HG03457 (cell line): ENCODE data around the gene BFSP2.
"Not testable (repeated sequence)": the region's sequence is repeated elsewhere in the genome, so short reads cannot be mapped to it uniquely, and the experiment has no call there.

Source experiments
- ATAC-seq: cut with Tn5 transposase; IDR thresholded peaks from one replicate; pipeline ENCODE4 v1.9.1; 2021; ENCODE audit warnings: moderate number of reproducible peaks; ENCODE audit not compliant: unreplicated experiment

BFSP2 gene

GRCh38 chr3:133452641-133453319 lies 52.9 kb downstream of the BFSP2 start:
- no peak for ATAC-seq

GRCh38 chr3:133453383-133453782 lies 53.5 kb downstream of the BFSP2 start:
- ATAC-seq: no peak

GRCh38 chr3:133455281-133455680 lies 55.4 kb downstream of the BFSP2 start:
- no peak for ATAC-seq

- no peak for ATAC-seq
Observed at GRCh38 chr3:133455960-133456359, 56.1 kb downstream of the BFSP2 start.

- ATAC-seq: no peak
Observed at GRCh38 chr3:133457025-133457424, 57.2 kb downstream of the BFSP2 start.

GRCh38 chr3:133457465-133458067 lies 57.7 kb downstream of the BFSP2 start:
- no peak for ATAC-seq

- no peak for ATAC-seq
Observed at GRCh38 chr3:133459400-133459799, 59.5 kb downstream of the BFSP2 start.

- no peak for ATAC-seq
Observed at GRCh38 chr3:133460809-133461208, 61.0 kb downstream of the BFSP2 start.

GRCh38 chr3:133461291-133461690 lies 61.4 kb downstream of the BFSP2 start:
- no peak for ATAC-seq

GRCh38 chr3:133463347-133463860 lies 63.5 kb downstream of the BFSP2 start:
- no peak for ATAC-seq

- no peak for ATAC-seq
Observed at GRCh38 chr3:133464573-133464972, 64.7 kb downstream of the BFSP2 start.

GRCh38 chr3:133466531-133467386 lies 66.9 kb downstream of the BFSP2 start:
- no peak for ATAC-seq

GRCh38 chr3:133467780-133468179 lies 67.9 kb downstream of the BFSP2 start:
- ATAC-seq: no peak

GRCh38 chr3:133468251-133468721 lies 68.4 kb downstream of the BFSP2 start:
- ATAC-seq: no peak

GRCh38 chr3:133469140-133469731 lies 69.4 kb downstream of the BFSP2 start:
- ATAC-seq: no peak

GRCh38 chr3:133472242-133472641 lies 72.4 kb downstream of the BFSP2 start:
- ATAC-seq: no peak

GRCh38 chr3:133472889-133473288 lies 73.0 kb downstream of the BFSP2 start:
- no peak for ATAC-seq

GRCh38 chr3:133473472-133474191 lies 73.8 kb downstream of the BFSP2 start:
- not testable (repeated sequence) for ATAC-seq

- ATAC-seq: no peak
Observed at GRCh38 chr3:133474251-133474801, 74.5 kb downstream of the BFSP2 start.

- ATAC-seq: no peak
Observed at GRCh38 chr3:133474817-133475216, 75.0 kb downstream of the BFSP2 start.
